Measurements from ENCODE around the gene ACP3. TPM values are rescaled to one million over a fixed set of nuclear protein-coding genes. Genes with fewer than 3 reads are reported as not detected.
"Not testable (repeated sequence)": the region's sequence is repeated elsewhere in the genome, so short reads cannot be mapped to it uniquely, and the experiment has no call there.

Gene ACP3
- total RNA-seq, 2 donors from 2014 or later = 5.6 to 5.9 TPM

DNA sequence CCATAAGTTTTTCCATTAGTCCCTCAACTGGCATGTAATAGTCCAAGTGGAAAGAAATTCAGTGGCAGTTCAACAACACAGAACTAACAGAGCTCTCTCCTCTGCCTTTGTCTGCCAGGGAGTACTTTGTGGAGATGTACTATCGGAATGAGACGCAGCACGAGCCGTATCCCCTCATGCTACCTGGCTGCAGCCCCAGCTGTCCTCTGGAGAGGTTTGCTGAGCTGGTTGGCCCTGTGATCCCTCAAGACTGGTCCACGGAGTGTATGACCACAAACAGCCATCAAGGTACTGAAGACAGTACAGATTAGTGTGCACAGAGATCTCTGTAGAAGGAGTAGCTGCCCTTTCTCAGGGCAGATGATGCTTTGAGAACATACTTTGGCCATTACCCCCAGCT, 39.4 kb downstream of the ACP3 start:
- ATAC-seq (ENCODE audit: insufficient number of reproducible peaks, low FRiP score, low read depth) = no peak
- no peaks in the 10 kb centered on the region for H3K27me3 ChIP-seq (replicated peaks; ENCODE audit: insufficient read depth)
- DNase-seq (ENCODE audit: low spot score) = no peak
- no peaks in the 10 kb centered on the region for H3K9me3 ChIP-seq
- TF ChIP-seq CTCF (IDR thresholded peaks at IDR 0.05) = no peak
- no peak overlapping the region for H3K27ac ChIP-seq
- no peaks in the 10 kb centered on the region for H3K4me1 ChIP-seq (ENCODE audit: control insufficient read depth in 1 of 2, low read depth in 2 of 2)
- no peak overlapping the region for H3K4me3 ChIP-seq
- H3K36me3 ChIP-seq = no peaks in the 10 kb centered on the region

- H3K4me1 ChIP-seq (ENCODE audit: control insufficient read depth in 1 of 2, low read depth in 2 of 2) = no peaks in the 10 kb centered on the region
- H3K4me3 ChIP-seq = no peak overlapping the region
- no peaks in the 10 kb centered on the region for H3K36me3 ChIP-seq
- ATAC-seq (ENCODE audit: insufficient number of reproducible peaks, low FRiP score, low read depth) (no peak), DNase-seq (ENCODE audit: low spot score) (no peak)
- no peaks in the 10 kb centered on the region for H3K27me3 ChIP-seq (replicated peaks; ENCODE audit: insufficient read depth)
- no peak overlapping the region for H3K27ac ChIP-seq
- H3K9me3 ChIP-seq = no peaks in the 10 kb centered on the region
- TF ChIP-seq CTCF (IDR thresholded peaks at IDR 0.05) = no peak
These were observed 43.5 kb downstream of the ACP3 start for GRCh38 chr3:132360717-132361116.

DNA sequence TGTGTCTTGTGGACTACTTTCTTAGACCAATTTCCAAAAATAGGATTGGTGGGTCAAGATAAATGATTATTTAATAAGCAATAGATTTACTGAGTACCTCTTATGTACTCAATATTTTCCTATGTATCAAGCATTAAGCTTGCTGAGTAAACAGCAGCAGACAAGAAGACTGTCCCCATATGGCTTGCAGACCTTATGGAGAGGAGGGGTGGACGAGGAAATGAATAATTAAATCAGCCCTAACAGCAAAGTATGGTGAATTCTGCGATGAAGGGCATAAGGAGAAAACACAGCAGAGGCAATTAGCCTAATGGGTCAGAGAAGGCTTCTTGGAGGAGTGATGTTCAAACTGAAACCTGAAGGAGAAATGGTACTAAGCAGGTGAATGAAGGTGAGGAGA, 45.1 kb downstream of the ACP3 start:
- no peaks in the 10 kb centered on the region for H3K36me3 ChIP-seq
- ATAC-seq (ENCODE audit: insufficient number of reproducible peaks, low FRiP score, low read depth) = no peak

GRCh38 chr3:132368515-132368914, 51.3 kb downstream of the ACP3 start:
- H3K27me3 ChIP-seq (replicated peaks; ENCODE audit: insufficient read depth) = no peaks in the 10 kb centered on the region
- no peaks in the 10 kb centered on the region for H3K36me3 ChIP-seq
- no peaks in the 10 kb centered on the region for H3K9me3 ChIP-seq
- no peak for TF ChIP-seq CTCF (IDR thresholded peaks at IDR 0.05)
- no peak overlapping the region for H3K4me3 ChIP-seq
- ATAC-seq (ENCODE audit: insufficient number of reproducible peaks, low FRiP score, low read depth) = no peak
- no peak for DNase-seq (ENCODE audit: low spot score)
- no peaks in the 10 kb centered on the region for H3K4me1 ChIP-seq (ENCODE audit: control insufficient read depth in 1 of 2, low read depth in 2 of 2)
- no peak overlapping the region for H3K27ac ChIP-seq

More for the DNA sequence above, 45.1 kb downstream of the ACP3 start:
- H3K4me3 ChIP-seq = no peak overlapping the region
- no peaks in the 10 kb centered on the region for H3K9me3 ChIP-seq
- no peak for TF ChIP-seq CTCF (IDR thresholded peaks at IDR 0.05)
- DNase-seq (ENCODE audit: low spot score) = no peak
- no peaks in the 10 kb centered on the region for H3K27me3 ChIP-seq (replicated peaks; ENCODE audit: insufficient read depth)
- no peak overlapping the region for H3K27ac ChIP-seq
- H3K4me1 ChIP-seq (ENCODE audit: control insufficient read depth in 1 of 2, low read depth in 2 of 2) = no peaks in the 10 kb centered on the region

GRCh38 chr3:132368962-132369361, 51.8 kb downstream of the ACP3 start:
- Histone ChIP-seq H3K36me3 (no peaks in the 10 kb centered on the region), H3K4me3 (no peak overlapping the region), H3K4me1 (ENCODE audit: control insufficient read depth in 1 of 2, low read depth in 2 of 2) (no peaks in the 10 kb centered on the region), H3K27ac (no peak overlapping the region), H3K9me3 (no peaks in the 10 kb centered on the region), H3K27me3 (replicated peaks; ENCODE audit: insufficient read depth) (no peaks in the 10 kb centered on the region)
- no peak for DNase-seq (ENCODE audit: low spot score)
- no peak for ATAC-seq (ENCODE audit: insufficient number of reproducible peaks, low FRiP score, low read depth)
- no peak for TF ChIP-seq CTCF (IDR thresholded peaks at IDR 0.05)

GRCh38 chr3:132376945-132377354, 59.7 kb downstream of the ACP3 start:
- not testable (repeated sequence) for H3K36me3 ChIP-seq; H3K9me3 ChIP-seq; H3K27ac ChIP-seq; H3K27me3 ChIP-seq (replicated peaks; ENCODE audit: insufficient read depth); ATAC-seq (ENCODE audit: insufficient number of reproducible peaks, low FRiP score, low read depth); DNase-seq (ENCODE audit: low spot score); H3K4me3 ChIP-seq; H3K4me1 ChIP-seq (ENCODE audit: control insufficient read depth in 1 of 2, low read depth in 2 of 2)

All from thoracic aorta (tissue), 2 donors.